Astrocyte of the cerebellum (primary cell): ENCODE measurements around the gene LEPROT.
"Not testable (repeated sequence)": the region's sequence is repeated elsewhere in the genome, so short reads cannot be mapped to it uniquely, and the experiment has no call there.

Source experiments
- DNase-seq: peaks from one replicate; pipeline ENCODE4 v3.0.0-alpha.2; 2011; ENCODE audit warnings: low read depth
- H3K4me3 ChIP-seq: 2 replicates; pipeline ENCODE4 v1.5.1; 2011; ENCODE audit warnings: mild to moderate bottlenecking, low read depth, low read length, moderate library complexity
- CTCF ChIP-seq: IDR thresholded peaks from 2 replicates; pipeline ENCODE4 v1.5.1; 2012; ENCODE audit warnings: low read length, low read depth, moderate library complexity, mild to moderate bottlenecking; ENCODE audit errors: missing control alignments
- in situ Hi-C: cut with HindIII; loops from 2 replicates; pipeline ENCODE4 v1.10.0; 2017; ENCODE audit warnings: low sequenced_read_pairs

Gene LEPROT

GRCh38 chr1:65456481-65456880, 36.0 kb downstream of the LEPROT start:
- in situ Hi-C loops, result no loop called here
- TF ChIP-seq CTCF, result no peak
- no peak for DNase-seq
- H3K4me3 ChIP-seq, result no peak overlapping the region

- in situ Hi-C loops, result no loop called here
- TF ChIP-seq CTCF, result no peak
- no peak overlapping the region for H3K4me3 ChIP-seq
- DNase-seq, result no peak
Observed at GRCh38 chr1:65457868-65458267, 37.4 kb downstream of the LEPROT start.

- no peak for TF ChIP-seq CTCF
- no peak for DNase-seq
- in situ Hi-C loops, result no loop called here
- H3K4me3 ChIP-seq, result no peak overlapping the region
Observed at GRCh38 chr1:65458730-65459396, 38.4 kb downstream of the LEPROT start.

GRCh38 chr1:65459397-65459768, 38.9 kb downstream of the LEPROT start:
- peak; percentile 62 for TF ChIP-seq CTCF
- H3K4me3 ChIP-seq, result no peak overlapping the region
- in situ Hi-C loops, result no loop called here
- no peak for DNase-seq

- in situ Hi-C loops, H3K4me3 ChIP-seq, DNase-seq: not testable (repeated sequence)
Observed at GRCh38 chr1:65465837-65466236, 45.4 kb downstream of the LEPROT start.

- no peak overlapping the region for H3K4me3 ChIP-seq
- no peak for TF ChIP-seq CTCF
- in situ Hi-C loops, result no loop called here
- DNase-seq, result no peak
Observed at GRCh38 chr1:65467536-65467935, 47.1 kb downstream of the LEPROT start.

- in situ Hi-C loops, result no loop called here
- TF ChIP-seq CTCF, result no peak
- no peak overlapping the region for H3K4me3 ChIP-seq
- no peak for DNase-seq
Observed at GRCh38 chr1:65469126-65469888, 48.8 kb downstream of the LEPROT start.
